ENCODE measurements around the gene ABHD15.

- TF ChIP-seq, protein P1, sequence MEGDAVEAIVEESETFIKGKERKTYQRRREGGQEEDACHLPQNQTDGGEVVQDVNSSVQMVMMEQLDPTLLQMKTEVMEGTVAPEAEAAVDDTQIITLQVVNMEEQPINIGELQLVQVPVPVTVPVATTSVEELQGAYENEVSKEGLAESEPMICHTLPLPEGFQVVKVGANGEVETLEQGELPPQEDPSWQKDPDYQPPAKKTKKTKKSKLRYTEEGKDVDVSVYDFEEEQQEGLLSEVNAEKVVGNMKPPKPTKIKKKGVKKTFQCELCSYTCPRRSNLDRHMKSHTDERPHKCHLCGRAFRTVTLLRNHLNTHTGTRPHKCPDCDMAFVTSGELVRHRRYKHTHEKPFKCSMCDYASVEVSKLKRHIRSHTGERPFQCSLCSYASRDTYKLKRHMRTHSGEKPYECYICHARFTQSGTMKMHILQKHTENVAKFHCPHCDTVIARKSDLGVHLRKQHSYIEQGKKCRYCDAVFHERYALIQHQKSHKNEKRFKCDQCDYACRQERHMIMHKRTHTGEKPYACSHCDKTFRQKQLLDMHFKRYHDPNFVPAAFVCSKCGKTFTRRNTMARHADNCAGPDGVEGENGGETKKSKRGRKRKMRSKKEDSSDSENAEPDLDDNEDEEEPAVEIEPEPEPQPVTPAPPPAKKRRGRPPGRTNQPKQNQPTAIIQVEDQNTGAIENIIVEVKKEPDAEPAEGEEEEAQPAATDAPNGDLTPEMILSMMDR (IDR thresholded peaks at IDR 0.05) = peak; percentile 62 to 89 (median 88)
- TF ChIP-seq POLR2A (IDR thresholded peaks at IDR 0.05) (no peak), POLR2AphosphoS5 (IDR thresholded peaks at IDR 0.05) (peak in 1 of 3 donors; percentile 22)
Measured at GRCh38 chr17:29591737-29592608, 25.1 kb upstream of the ABHD15 start.
